GM12878 (cell line): ENCODE results near the gene SLC36A3. TPM values are rescaled to one million over a fixed set of nuclear protein-coding genes. Genes with fewer than 3 reads are reported as not detected.

Experiments
- ASH2L ChIP-seq: fragments of 300-600, 200-600 bp; sonication (generic); IDR thresholded peaks from 2 replicates; pipeline ENCODE4 v1.6.1; 2017; ENCODE audit warnings: low read depth, mild to moderate bottlenecking, borderline replicate concordance
- CHD1 ChIP-seq: IDR thresholded peaks from 2 replicates; pipeline ENCODE4 v1.6.1; 2012; ENCODE audit warnings: low read depth, low read length, improper control_type of control experiment
- CREB1 ChIP-seq: IDR thresholded peaks from 2 replicates; pipeline ENCODE4 v1.6.1; 2012; ENCODE audit warnings: low read depth, mild to moderate bottlenecking, inconsistent platforms
- FOS ChIP-seq: IDR thresholded peaks from 3 replicates; pipeline ENCODE4 v1.6.1; 2011; ENCODE audit warnings: borderline replicate concordance; ENCODE audit not compliant: insufficient read length; ENCODE audit errors: extremely low read depth
- FOXM1 ChIP-seq: IDR thresholded peaks from 2 replicates; pipeline ENCODE4 v1.6.1; 2012; ENCODE audit warnings: low read depth, mild to moderate bottlenecking, inconsistent platforms, low read length, moderate library complexity
- GATAD2B ChIP-seq: fragments of 450-650 bp; conservative IDR thresholded peaks from 2 replicates; pipeline ENCODE4 v1.6.1; 2017; ENCODE audit warnings: low read depth, mild to moderate bottlenecking, moderate library complexity
- IRF4 ChIP-seq: IDR thresholded peaks from 2 replicates; pipeline ENCODE4 v1.6.1; 2011; ENCODE audit warnings: low read depth, low read length
- MYC ChIP-seq: IDR thresholded peaks from 2 replicates; pipeline ENCODE4 v1.6.1; 2011; ENCODE audit warnings: mild to moderate bottlenecking, low read length, moderate library complexity, inconsistent platforms; ENCODE audit not compliant: insufficient read depth, insufficient replicate concordance, insufficient read length, severe bottlenecking
- NKRF ChIP-seq: fragments of 450-650 bp; conservative IDR thresholded peaks from 2 replicates; pipeline ENCODE4 v1.6.1; 2017; ENCODE audit warnings: mild to moderate bottlenecking, moderate library complexity
- NRF1 ChIP-seq: conservative IDR thresholded peaks from 2 replicates; pipeline ENCODE4 v1.6.1; 2011; ENCODE audit warnings: mild to moderate bottlenecking, low read depth, low read length, improper control_type of control experiment
- PML ChIP-seq: IDR thresholded peaks from 2 replicates; pipeline ENCODE4 v1.6.1; 2012; ENCODE audit warnings: low read length, inconsistent platforms
- POLR2A ChIP-seq: IDR thresholded peaks from 2 replicates; pipeline ENCODE4 v1.6.1; 2011; ENCODE audit warnings: low read depth, mild to moderate bottlenecking, low read length
- POU2F2 ChIP-seq: IDR thresholded peaks from 3 replicates; pipeline ENCODE4 v1.6.1; 2011; ENCODE audit warnings: low read depth, mild to moderate bottlenecking, low read length, borderline replicate concordance
- RFX5 ChIP-seq: IDR thresholded peaks from 2 replicates; pipeline ENCODE4 v1.6.1; 2011; ENCODE audit warnings: low read depth, low read length, improper control_type of control experiment
- SUZ12 ChIP-seq: fragments of 200-600 bp; sonication (generic); IDR thresholded peaks from one replicate; pipeline ENCODE4 v1.6.1; 2018; ENCODE audit warnings: antibody characterized with exemption, mild to moderate bottlenecking; ENCODE audit not compliant: unreplicated experiment
- TBL1XR1 ChIP-seq: IDR thresholded peaks from 2 replicates; pipeline ENCODE4 v1.6.1; 2012; ENCODE audit warnings: low read depth, low read length, improper control_type of control experiment
- ZNF592 ChIP-seq: fragments of 450-650 bp; IDR thresholded peaks from 2 replicates; pipeline ENCODE4 v1.6.1; 2017; ENCODE audit warnings: mild to moderate bottlenecking, moderate library complexity
- polyA plus RNA-seq, 11 experiments: library from polyadenylated mRNA; depleted of rRNA in 4 of 11; unstranded in 6 of 11; stranded (reverse) in 5 of 11; fragments of >200 nt; fragmentation: Nextera tagmentation in 4 of 11; fragmentation: Illumina TruSeq in 1 of 11; extraction: Ambion mirVana in 4 of 11; extraction: Trizol in 1 of 11; gene quantifications; 1 replicate in 1 of 11; 2 replicates in 10 of 11; pipeline versions ENCODE4 v1.2.1 to v1.2.3, GENCODE V29; 2011 to 2016; ENCODE audit warnings: inconsistent platforms in 2 of 11, missing spikeins in 2 of 11, low read depth in 1 of 11
- total RNA-seq, 4 experiments: library from RNA; depleted of rRNA in 3 of 4; stranded (reverse); fragments of >200 nt in 3 of 4; fragmentation: Illumina TruSeq in 1 of 4; extraction: Trizol in 1 of 4; gene quantifications; 2 replicates each; pipeline versions ENCODE4 v1.2.1 to v1.2.3, GENCODE V29; 2013 to 2021
- TF ChIP-seq, protein P1 (sequence below): fragments of 450-650 bp; IDR thresholded peaks from 2 replicates; pipeline ENCODE4 v1.6.1; 2016; ENCODE audit warnings: mild to moderate bottlenecking, moderate library complexity, borderline replicate concordance

Gene SLC36A3
- total and polyA plus RNA-seq, 10 of the 15 experiments (the other 5 are each of a cell fraction or from before 2014, with no cell fraction given), result 0.03 TPM; not detected in 9

GRCh38 chr5:151252762-151253604 is 50.6 kb downstream of the SLC36A3 start, which contains the start of gene GM2A (continued):
- TF ChIP-seq, protein P1, sequence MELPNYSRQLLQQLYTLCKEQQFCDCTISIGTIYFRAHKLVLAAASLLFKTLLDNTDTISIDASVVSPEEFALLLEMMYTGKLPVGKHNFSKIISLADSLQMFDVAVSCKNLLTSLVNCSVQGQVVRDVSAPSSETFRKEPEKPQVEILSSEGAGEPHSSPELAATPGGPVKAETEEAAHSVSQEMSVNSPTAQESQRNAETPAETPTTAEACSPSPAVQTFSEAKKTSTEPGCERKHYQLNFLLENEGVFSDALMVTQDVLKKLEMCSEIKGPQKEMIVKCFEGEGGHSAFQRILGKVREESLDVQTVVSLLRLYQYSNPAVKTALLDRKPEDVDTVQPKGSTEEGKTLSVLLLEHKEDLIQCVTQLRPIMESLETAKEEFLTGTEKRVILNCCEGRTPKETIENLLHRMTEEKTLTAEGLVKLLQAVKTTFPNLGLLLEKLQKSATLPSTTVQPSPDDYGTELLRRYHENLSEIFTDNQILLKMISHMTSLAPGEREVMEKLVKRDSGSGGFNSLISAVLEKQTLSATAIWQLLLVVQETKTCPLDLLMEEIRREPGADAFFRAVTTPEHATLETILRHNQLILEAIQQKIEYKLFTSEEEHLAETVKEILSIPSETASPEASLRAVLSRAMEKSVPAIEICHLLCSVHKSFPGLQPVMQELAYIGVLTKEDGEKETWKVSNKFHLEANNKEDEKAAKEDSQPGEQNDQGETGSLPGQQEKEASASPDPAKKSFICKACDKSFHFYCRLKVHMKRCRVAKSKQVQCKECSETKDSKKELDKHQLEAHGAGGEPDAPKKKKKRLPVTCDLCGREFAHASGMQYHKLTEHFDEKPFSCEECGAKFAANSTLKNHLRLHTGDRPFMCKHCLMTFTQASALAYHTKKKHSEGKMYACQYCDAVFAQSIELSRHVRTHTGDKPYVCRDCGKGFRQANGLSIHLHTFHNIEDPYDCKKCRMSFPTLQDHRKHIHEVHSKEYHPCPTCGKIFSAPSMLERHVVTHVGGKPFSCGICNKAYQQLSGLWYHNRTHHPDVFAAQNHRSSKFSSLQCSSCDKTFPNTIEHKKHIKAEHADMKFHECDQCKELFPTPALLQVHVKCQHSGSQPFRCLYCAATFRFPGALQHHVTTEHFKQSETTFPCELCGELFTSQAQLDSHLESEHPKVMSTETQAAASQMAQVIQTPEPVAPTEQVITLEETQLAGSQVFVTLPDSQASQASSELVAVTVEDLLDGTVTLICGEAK, result 0 out of 2 replicates have a peak, but pooled peaks have one; percentile 1
- TF ChIP-seq NRF1 (no peak), IRF4 (no peak), GATAD2B (peak; percentile 57; the same call in 1 of the 2 replicates), ASH2L (no peak), POLR2A (peak; percentile 94), FOS (peak; percentile 24), FOXM1 (no peak), POU2F2 (peak; percentile 80; the same call in 2 of the 3 replicates), MYC (no peak), TBL1XR1 (no peak), RFX5 (0 out of 2 replicates have a peak, but pooled peaks have one; percentile 76), NKRF (peak; percentile 78), SUZ12 (no peak), ZNF592 (no peak), CHD1 (0 out of 2 replicates have a peak, but pooled peaks have one; percentile 45), CREB1 (peak; percentile 74), PML (peak; percentile 73)
